HepG2 (cell line): Measurements from ENCODE around the gene ARL2. TPM values are rescaled to one million over a fixed set of nuclear protein-coding genes. Genes with fewer than 3 reads are reported as not detected.

Experiments
- DNMT1 ChIP-seq: sonication (generic); formaldehyde crosslinking; IDR thresholded peaks from 2 replicates; pipeline ENCODE4 v1.5.1; 2020; ENCODE audit warnings: mild to moderate bottlenecking, missing genetic modification reagents
- ELF1 ChIP-seq: sonication (generic); formaldehyde crosslinking; IDR thresholded peaks from 2 replicates; pipeline ENCODE4 v1.4.0; 2020; ENCODE audit warnings: missing genetic modification reagents
- ISX ChIP-seq: sonication (generic); formaldehyde crosslinking; conservative IDR thresholded peaks from 2 replicates; pipeline ENCODE4 v1.5.0; 2020; ENCODE audit warnings: missing genetic modification reagents
- MYNN ChIP-seq: sonication (generic); formaldehyde crosslinking; IDR thresholded peaks from 2 replicates; pipeline ENCODE4 v1.4.0; 2020; ENCODE audit warnings: mild to moderate bottlenecking, low read depth, missing genetic modification reagents
- RFXANK ChIP-seq: IDR thresholded peaks from 2 replicates; pipeline ENCODE4 v1.6.1; 2016
- RFXAP ChIP-seq: sonication (generic); formaldehyde crosslinking; IDR thresholded peaks from 2 replicates; pipeline ENCODE4 v1.4.0; 2020; ENCODE audit warnings: missing genetic modification reagents, borderline replicate concordance
- SETDB1 ChIP-seq: sonication (generic); formaldehyde crosslinking; IDR thresholded peaks from 2 replicates; pipeline ENCODE4 v1.5.1; 2020; ENCODE audit warnings: missing genetic modification reagents, mild to moderate bottlenecking, borderline replicate concordance
- SOX5 ChIP-seq: IDR thresholded peaks from 2 replicates; pipeline ENCODE4 v1.6.1; 2016; ENCODE audit warnings: borderline replicate concordance
- SRSF9 ChIP-seq: fragments of 200-400 bp; formaldehyde crosslinking; IDR thresholded peaks from 2 replicates; pipeline ENCODE4 v1.6.1; 2018; ENCODE audit warnings: borderline replicate concordance, mild to moderate bottlenecking, low read depth, low read length; ENCODE audit not compliant: insufficient read depth, poor library complexity, severe bottlenecking
- STAG1 ChIP-seq: sonication (generic); formaldehyde crosslinking; IDR thresholded peaks from 2 replicates; pipeline ENCODE4 v1.4.0; 2020; ENCODE audit warnings: missing genetic modification reagents
- TBL1XR1 ChIP-seq: fragments of 150-350 bp; IDR thresholded peaks from 2 replicates; pipeline ENCODE4 v1.6.1; 2014; ENCODE audit warnings: borderline replicate concordance, low read length; ENCODE audit not compliant: partially characterized antibody
- ZNF138 ChIP-seq: sonication (generic); formaldehyde crosslinking; IDR thresholded peaks from 2 replicates; pipeline ENCODE4 v1.5.0; 2020; ENCODE audit warnings: mild to moderate bottlenecking, low read depth, missing genetic modification reagents
- ZNF143 ChIP-seq: sonication (generic); formaldehyde crosslinking; IDR thresholded peaks from 2 replicates; pipeline ENCODE4 v1.4.0; 2020; ENCODE audit warnings: missing genetic modification reagents
- ZNF224 ChIP-seq: sonication (generic); formaldehyde crosslinking; IDR thresholded peaks from 2 replicates; pipeline ENCODE4 v1.5.0; 2020; ENCODE audit warnings: mild to moderate bottlenecking, missing genetic modification reagents
- ZNF841 ChIP-seq: sonication (generic); formaldehyde crosslinking; IDR thresholded peaks from 2 replicates; pipeline ENCODE4 v1.8.1; 2023; ENCODE audit warnings: missing genetic modification reagents, borderline replicate concordance
- polyA plus RNA-seq, 8 experiments: library from polyadenylated mRNA; depleted of rRNA in 3 of 8; stranded (reverse) in 7 of 8; unstranded in 1 of 8; fragments of >200 nt; fragmentation: Illumina TruSeq in 4 of 8; extraction: Trizol in 4 of 8; gene quantifications; 2 replicates each; pipeline versions ENCODE4 v1.2.1 to v1.2.3, GENCODE V29; 2011 to 2016; ENCODE audit warnings: low read depth in 4 of 8, missing spikeins in 1 of 8, mixed read lengths in 1 of 8; ENCODE audit not compliant: insufficient read depth in 1 of 8
- total RNA-seq, 5 experiments: library from RNA; depleted of rRNA; stranded (reverse); fragments of >200 nt; fragmentation: Illumina TruSeq; extraction: Trizol; gene quantifications; 2 replicates each; pipeline ENCODE4 v1.2.3, GENCODE V29; 2016; ENCODE audit warnings: low read depth in 1 of 5
- TF ChIP-seq, protein P1 (sequence below): sonication (generic); formaldehyde crosslinking; IDR thresholded peaks from 2 replicates; pipeline ENCODE4 v1.9.0; 2022; ENCODE audit warnings: low read depth, missing genetic modification reagents
- TF ChIP-seq, protein P2 (sequence below): sonication (generic); formaldehyde crosslinking; IDR thresholded peaks from 2 replicates; pipeline ENCODE4 v1.5.1; 2020; ENCODE audit warnings: missing genetic modification reagents, mild to moderate bottlenecking, borderline replicate concordance
- TF ChIP-seq, protein P3 (sequence below): sonication (generic); formaldehyde crosslinking; IDR thresholded peaks from 2 replicates; pipeline ENCODE4 v1.4.0; 2020; ENCODE audit warnings: missing genetic modification reagents

Gene ARL2
- total and polyA plus RNA-seq, 2 of the 13 experiments (the other 11 are each of a cell fraction or from before 2014, with no cell fraction given) = 82.9 to 84.4 TPM

DNA sequence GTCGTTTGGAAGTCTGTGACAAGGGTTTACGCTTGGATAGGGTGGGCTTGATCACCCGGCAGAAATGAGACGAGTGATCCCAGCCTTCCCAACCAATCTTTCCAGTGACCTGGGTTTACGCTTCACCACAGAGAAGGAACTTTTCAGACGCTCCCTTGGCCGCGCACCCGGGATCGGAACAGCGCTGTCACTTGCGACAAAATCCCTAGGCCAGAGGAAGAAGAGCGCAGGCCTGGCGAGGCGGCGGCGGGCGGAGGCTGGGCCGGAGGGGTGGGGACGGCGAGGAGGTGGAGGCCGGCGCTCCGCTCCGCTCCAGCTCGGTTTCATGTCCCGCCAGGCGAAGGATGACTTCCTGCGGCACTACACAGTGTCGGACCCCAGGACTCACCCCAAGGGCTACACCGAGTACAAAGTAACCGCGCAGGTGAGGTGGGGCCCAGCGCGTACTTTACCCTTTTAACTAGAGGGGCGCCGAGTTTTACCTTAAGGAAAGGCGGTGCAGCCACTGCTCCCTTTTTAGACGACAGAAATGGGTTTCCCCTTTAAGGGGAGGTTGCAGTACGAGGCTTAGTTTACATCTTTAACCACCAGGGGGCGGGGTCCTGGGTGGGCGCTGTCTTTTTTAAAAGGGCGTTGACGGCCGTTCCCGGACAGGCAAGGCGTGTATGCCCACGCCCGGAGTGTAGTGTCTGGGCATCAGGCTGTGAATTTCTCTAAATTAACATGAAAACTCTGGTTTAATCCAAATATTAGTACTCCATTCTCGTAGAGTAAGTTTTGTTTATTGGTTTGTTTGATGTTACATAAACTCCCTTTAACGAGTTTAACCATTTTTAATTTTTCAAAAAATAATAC lies 13.5 kb downstream of the ARL2 start, which contains the start of gene SNX15 (continued):
- TF ChIP-seq TBL1XR1 = no peak
- peak; percentile 78; the same call in 1 of the 2 replicates for TF ChIP-seq ZNF224 (CRISPR knock-in tag)
- TF ChIP-seq ZNF143 (CRISPR knock-in tag) = no peak
- TF ChIP-seq ZNF841 (CRISPR knock-in tag) = no peak
- TF ChIP-seq SOX5 (CRISPR knock-in tag) = no peak
- TF ChIP-seq, protein P1, sequence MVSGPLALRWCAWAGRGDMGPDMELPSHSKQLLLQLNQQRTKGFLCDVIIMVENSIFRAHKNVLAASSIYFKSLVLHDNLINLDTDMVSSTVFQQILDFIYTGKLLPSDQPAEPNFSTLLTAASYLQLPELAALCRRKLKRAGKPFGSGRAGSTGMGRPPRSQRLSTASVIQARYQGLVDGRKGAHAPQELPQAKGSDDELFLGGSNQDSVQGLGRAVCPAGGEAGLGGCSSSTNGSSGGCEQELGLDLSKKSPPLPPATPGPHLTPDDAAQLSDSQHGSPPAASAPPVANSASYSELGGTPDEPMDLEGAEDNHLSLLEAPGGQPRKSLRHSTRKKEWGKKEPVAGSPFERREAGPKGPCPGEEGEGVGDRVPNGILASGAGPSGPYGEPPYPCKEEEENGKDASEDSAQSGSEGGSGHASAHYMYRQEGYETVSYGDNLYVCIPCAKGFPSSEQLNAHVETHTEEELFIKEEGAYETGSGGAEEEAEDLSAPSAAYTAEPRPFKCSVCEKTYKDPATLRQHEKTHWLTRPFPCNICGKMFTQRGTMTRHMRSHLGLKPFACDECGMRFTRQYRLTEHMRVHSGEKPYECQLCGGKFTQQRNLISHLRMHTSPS (CRISPR knock-in tag) = 0 out of 2 replicates have a peak, but pooled peaks have one; percentile 33
- no peak for TF ChIP-seq ZNF138 (CRISPR knock-in tag)
- TF ChIP-seq RFXANK = no peak
- peak; percentile 68 for TF ChIP-seq RFXAP
- TF ChIP-seq ISX = no peak
- TF ChIP-seq SETDB1 (CRISPR knock-in tag) = no peak
- TF ChIP-seq, protein P2, sequence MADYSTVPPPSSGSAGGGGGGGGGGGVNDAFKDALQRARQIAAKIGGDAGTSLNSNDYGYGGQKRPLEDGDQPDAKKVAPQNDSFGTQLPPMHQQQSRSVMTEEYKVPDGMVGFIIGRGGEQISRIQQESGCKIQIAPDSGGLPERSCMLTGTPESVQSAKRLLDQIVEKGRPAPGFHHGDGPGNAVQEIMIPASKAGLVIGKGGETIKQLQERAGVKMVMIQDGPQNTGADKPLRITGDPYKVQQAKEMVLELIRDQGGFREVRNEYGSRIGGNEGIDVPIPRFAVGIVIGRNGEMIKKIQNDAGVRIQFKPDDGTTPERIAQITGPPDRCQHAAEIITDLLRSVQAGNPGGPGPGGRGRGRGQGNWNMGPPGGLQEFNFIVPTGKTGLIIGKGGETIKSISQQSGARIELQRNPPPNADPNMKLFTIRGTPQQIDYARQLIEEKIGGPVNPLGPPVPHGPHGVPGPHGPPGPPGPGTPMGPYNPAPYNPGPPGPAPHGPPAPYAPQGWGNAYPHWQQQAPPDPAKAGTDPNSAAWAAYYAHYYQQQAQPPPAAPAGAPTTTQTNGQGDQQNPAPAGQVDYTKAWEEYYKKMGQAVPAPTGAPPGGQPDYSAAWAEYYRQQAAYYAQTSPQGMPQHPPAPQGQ (CRISPR knock-in tag) = no peak; the same call in 1 of the 2 replicates
- TF ChIP-seq DNMT1 = peak; percentile 75; the same call in 1 of the 2 replicates
- TF ChIP-seq, protein P3, sequence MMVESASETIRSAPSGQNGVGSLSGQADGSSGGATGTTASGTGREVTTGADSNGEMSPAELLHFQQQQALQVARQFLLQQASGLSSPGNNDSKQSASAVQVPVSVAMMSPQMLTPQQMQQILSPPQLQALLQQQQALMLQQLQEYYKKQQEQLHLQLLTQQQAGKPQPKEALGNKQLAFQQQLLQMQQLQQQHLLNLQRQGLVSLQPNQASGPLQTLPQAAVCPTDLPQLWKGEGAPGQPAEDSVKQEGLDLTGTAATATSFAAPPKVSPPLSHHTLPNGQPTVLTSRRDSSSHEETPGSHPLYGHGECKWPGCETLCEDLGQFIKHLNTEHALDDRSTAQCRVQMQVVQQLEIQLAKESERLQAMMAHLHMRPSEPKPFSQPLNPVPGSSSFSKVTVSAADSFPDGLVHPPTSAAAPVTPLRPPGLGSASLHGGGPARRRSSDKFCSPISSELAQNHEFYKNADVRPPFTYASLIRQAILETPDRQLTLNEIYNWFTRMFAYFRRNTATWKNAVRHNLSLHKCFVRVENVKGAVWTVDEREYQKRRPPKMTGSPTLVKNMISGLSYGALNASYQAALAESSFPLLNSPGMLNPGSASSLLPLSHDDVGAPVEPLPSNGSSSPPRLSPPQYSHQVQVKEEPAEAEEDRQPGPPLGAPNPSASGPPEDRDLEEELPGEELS (CRISPR knock-in tag) = no peak
- TF ChIP-seq ELF1 (CRISPR knock-in tag) = peak; percentile 51; the same call in 1 of the 2 replicates
- TF ChIP-seq SRSF9 = no peak
- TF ChIP-seq STAG1 (CRISPR knock-in tag) = peak; percentile 40
- no peak for TF ChIP-seq MYNN
